Stimulated activated CD8-positive, alpha-beta memory T cell treated with anti-CD3 and anti-CD28 coated beads, Interleukin-12 subunit alpha, Interleukin-12 subunit beta, amount 100 ng/mL, for 4 hours (primary cell): ENCODE measurements around the gene DUSP15.

Experiments
- DNase-seq: peaks from one replicate; pipeline ENCODE4 v3.0.0-alpha.2; 2020; ENCODE audit warnings: low read depth

DUSP15 gene

DNA sequence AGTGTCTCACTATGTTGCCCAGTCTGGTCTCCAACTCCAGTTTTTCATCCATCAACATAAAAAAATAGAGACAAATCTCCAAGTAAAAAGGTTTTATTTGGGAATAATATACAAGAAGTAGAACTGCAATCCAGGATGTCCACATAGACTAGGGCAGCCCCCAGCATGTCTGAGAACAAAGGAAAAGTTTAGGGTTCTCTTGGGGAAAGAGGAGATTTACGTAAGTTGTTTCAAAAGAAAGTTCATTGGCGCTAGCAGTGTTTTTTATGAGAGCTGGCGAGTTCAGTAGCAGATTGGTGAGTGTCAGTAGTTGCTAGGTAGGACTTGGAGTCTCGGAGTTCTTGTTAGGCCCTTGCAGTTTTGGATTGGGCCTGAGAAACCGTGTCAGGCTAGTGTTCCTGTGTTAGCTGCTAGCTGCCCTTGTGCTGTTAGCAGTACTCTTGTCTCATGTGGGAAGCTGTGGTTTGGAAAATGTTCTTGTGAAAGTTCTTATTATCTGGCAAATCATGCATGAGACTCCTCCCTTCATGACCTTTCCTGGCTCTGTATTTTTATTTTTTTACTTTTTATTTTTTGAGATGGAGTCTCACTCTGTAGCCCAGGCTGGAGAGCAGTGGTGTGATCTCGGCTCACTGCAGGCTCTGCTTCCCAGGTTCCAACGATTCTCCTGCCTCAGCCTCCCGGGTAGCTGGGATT is 24.8 kb upstream of the DUSP15 start:
- DNase-seq = no peak

DNA sequence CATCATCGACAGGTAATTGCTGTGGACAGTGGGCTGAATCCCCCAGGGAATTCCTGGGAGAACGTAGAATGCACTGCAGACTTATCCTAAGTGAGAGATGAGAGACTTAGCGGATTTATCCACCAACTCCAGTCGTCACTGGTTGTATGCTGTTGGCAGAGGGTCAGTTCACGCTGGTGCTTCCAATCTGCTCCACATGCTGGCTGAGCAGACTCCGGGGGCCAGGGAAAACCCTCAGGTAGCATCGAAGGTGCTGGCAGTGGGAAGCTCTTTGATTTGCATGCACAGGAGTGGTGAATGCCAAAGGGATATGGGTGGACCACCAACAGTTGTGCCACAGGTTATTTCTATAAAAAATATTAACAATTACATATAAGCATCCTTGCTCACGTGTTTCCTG is 20.3 kb upstream of the DUSP15 start:
- DNase-seq = no peak

DNA sequence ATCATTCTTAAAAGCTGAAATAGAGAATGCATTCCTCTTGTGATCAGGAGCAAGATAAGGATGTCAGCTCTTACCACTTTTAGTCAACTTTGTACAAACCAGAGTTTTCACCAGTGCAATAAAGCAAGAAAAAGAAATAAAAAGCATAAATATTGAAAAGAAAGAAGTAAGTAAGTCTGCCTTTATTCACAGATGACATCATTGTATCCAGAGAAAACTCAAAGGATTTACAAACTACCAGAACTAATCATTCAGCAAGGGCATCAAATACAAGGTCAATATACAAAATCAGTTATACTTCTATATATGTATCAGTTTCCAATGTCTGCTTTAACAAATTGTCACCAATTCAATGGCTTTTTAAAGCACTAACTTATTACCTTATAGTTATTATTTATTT is 13.5 kb upstream of the DUSP15 start:
- DNase-seq = no peak

DNA sequence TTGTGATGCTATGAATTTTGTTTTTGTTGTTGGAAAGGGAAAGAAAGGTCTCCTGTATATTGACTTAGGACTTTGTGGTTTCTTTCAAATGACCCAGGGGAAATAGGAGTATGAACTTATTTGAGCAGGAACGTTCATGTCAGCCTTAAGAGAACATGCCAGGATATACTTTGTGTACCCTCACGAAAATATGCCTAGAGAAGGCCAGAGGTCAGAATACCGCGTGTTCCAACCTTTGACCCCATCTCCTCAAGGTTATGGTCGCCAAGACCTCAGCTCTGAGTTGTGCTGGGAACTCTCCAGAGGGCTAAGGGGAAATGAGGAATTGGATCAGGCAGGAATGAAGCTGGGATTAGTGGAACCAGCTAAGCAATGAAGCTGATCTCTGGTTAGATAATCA is 11.6 kb upstream of the DUSP15 start:
- no peak for DNase-seq

DNA sequence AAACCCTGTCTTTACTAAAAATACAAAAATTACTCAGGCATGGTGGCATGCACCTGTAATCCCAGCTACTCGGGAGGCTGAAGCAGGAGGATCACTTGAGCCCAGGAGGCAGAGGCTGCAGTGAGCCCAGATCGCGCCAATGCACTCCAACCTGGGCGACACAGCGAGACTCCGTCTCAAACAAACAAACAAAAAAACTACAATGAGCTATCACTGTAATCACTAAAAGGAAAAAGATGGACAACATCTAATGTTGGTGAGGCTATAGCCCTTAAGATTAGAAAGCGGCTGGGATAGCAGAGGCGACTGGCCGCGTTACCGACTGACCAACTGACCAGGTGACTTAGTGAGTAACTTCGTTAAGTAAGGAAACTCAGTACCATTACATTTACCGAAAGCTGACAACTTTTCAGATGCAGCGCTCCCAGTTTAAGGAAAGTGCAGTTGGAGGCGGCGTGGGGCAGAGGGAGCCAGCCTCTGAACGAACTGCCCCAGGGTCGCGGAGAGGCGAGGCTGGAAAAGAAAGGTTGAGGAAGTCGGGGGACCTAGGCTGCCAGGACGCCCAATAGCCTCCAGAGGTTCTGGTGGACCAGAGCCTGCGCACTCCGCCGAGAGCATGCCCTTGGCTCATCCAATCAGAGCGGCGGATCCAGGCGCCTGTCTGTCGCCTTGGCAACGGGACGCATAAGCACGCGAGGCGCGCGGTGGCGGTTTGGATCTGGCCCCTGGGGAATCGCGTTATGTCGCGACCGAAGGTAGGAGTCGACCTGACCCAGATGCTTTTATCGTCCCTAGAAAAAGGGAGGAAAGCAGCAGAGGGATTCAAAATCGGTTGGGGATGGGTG is 9.0 kb upstream of the DUSP15 start:
- DNase-seq = peak; percentile 66

DNA sequence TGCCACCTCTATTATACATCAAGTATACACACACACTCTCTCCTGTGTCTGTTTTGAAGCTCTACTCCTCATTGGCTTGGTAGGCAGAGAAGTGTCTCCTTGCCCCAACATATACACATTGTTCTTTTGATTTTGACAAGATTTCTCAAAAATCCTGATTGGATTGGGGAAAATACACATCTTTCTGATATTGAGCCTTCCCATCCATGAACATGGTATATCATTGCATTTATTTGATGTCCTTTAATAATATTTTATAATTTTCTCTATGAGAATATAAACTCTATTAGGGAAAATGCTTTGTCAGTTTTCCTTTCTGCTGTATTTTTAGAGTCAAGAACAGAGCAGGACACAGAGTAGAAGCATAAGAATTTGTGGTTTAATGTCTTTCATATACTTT is 7.4 kb upstream of the DUSP15 start:
- no peak for DNase-seq

DNA sequence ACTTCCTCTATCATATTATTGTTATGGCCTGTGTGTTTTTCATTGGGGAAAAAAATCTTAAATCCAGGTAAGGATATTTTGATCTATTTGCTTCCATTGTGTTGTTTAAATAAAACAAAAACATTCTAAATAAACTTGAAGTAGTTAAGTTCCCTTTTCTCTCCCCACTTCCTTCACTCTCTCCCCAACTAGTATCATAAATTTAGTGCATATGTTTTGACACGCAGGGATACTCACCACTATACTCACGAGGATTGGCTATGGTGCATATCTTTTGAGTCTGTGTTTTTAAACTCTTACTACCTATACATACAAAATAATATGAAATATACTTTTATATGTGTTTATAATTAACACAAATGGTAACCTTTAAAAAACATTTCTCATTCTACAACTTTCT is 5.3 kb upstream of the DUSP15 start:
- no peak for DNase-seq

DNA sequence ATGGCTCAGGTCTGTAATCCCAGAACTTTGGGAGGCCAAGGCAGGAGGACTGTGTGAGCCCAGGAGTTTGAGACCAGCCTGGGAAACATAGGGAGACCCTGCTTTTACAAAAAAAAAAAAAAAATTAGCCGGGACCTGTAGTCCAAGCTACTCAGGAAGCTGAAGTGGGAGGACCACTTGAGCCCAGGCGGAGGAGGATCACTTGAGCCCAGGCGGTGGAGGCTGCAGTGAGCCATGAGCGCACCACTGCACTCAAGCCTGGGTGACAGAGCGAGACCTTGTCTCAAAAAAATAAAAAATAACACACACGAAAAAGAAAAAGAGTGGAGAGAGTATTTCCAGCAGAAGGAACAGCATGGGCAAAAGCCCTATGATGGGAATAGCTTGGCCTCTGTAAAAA is 2.1 kb upstream of the DUSP15 start:
- no peak for DNase-seq

DNA sequence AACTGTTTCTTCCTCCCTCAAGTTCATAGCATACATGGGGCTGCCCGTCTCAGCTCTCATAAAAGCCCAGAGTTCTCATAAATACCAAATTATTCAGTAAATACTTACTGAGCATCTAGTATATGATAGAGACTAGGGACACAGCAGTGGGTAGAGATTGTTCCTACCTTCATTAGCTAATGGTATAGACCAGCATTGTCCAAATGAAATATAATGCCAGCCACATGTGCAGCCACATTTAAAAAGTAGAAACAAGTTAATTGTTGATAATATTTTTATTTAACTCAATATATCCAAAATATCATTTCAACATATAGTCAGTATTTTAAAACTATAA is 1.3 kb upstream of the DUSP15 start:
- DNase-seq = no peak

DNA sequence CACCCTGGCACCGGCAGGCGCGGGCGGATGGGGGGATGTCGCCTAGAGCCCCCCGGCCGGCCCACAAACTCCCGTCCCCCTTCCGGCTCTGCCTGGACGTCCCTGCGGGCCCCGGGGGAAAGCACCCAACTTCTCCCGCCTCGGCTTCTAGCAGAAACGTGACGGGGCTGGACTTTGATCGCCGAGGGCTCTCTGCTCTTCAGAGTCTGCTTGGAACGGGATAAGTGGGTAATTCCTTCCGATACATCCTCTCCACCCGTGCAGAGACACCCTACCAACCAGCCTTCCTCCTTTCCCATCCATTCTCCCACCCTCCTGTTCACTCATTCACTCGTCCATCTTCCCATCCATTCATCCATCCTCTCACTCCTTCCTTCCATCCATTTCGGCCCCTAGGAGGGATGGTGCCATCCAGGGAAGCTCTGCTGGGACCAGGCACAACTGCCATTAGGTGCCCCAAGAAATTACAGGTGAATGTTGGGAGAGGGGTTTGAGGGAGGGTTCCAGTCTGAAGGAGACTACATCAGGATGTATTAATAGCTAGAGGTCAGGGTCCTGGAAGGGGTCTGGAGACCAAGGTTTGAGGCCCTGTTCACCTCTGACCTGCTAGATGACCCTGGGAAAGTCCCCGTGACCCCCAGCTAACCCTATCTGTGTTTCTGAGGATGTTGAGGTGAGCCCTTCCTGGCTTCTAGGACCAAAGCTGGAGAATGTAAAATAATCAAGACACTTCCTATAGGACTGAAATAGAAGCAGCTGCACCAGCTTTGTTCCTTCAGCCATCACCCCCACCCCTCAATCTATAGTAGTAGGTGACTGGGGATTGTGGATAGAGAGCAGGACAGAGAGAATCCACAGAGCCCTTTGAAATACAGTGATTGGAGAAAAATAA is 645 bp upstream of the DUSP15 start:
- no peak for DNase-seq

DNA sequence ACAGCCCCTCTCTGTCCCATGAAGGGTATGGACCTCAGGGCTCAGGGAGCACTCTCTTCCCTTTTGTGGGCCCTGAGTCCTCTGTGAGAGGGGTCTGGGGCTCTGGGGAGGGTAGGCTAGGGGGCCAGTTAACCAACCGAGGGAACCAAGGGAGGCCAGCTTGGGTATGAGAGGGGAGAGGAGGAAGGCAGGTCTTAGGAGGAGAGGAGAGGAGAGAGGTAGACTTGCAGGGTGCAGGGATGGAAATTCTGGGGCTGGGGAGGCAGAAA is 720 bp downstream of the DUSP15 start:
- DNase-seq = no peak

DNA sequence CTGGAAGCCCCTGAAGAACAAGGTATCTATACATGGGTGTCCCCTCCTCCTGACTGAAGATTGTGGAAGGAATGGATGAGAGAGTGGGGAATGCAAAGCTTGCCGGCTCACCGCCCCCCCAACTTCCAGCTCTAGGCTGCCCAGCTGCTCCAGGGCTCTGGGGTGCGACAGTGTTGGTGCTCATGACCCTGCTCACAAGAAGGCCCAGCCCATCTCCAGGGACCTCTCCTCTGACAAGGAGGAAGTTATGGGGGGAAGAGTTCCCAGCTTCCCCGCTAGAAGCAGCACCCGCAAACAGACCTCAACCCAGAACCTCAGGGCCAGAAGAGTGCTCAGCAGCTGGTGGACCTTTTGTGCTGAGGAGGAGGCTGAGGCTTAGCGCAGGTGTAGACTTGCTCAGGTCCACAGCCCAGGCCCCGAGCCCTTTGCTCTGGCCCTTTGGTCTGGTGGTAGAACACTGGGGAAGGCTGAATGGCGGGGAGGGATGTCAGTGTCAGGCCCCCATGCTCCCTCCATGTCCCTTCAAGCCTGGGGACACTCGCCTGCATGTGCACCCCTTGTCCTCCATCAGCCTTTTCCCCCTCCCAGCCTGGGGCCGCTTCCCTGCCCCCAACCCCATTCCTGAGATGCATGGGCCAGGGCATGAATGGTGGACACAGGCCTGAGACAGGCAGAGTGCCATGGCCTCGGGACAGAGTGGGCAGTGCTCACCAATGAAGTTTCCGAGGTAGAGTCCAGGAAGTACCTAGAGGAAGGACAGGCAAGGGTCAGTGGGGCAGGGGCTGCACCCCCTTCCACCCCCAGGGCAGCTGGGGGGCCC is 1.3 kb downstream of the DUSP15 start:
- no peak for DNase-seq

DNA sequence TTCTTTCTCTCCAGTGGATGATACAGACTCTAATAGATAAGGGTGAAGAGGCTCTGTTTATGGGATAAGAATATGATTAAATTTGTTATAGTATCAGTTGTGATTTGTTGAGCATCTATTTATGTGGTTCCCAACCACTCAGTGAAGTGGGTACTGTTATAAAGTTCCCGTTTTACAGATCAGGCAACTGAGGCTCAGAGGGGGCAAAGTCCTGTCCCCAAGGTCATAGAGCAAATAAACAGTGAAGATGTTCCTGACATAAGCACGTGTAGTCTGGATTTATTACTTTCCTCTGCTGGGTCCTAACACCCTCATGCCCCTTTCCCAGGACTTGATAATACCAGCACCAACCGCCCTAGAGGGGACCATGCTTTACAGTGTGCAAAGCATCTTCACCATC is 4.1 kb downstream of the DUSP15 start:
- DNase-seq = no peak

DNA sequence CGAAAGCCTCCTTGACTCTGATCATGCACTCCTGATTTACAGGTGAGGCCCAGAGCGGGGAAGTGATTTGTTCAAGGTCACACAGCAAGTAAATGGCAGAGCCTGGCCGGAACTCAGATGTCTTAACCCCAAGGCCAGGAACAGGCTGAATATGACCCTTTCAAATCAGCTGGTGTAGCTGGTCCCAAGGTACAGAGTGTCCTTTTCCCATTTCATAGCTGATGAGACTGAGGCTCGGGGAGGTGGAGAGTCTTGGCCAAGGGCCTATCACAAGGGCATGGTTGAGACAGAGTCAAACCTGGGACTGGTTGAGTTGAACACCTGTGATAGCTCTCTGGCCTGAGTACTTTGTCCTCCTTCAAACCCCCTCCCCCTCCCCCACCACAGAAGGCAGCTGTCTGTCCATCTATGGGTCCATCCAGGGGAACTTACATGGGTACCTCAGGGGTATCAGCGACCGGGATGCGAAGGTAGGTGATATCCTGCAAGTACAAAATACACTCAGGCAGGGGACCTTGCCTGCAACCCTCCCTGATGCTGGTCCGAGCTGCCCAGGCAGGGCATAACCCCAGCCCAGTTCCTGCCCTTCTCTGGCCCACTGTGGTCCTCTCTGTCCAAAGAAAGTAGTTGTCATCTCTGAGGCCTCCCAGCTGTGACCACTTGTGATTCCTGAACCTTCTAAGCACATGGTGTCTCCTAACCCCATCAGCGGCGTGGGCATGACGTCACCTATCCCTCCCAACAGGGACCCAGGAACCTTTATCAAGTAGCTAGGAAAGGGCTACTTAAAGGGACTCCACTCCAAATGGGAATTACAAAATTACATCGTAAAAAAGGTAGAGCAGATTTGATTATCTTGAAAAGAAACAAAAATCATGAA is 5.6 kb downstream of the DUSP15 start:
- DNase-seq = no peak

DNA sequence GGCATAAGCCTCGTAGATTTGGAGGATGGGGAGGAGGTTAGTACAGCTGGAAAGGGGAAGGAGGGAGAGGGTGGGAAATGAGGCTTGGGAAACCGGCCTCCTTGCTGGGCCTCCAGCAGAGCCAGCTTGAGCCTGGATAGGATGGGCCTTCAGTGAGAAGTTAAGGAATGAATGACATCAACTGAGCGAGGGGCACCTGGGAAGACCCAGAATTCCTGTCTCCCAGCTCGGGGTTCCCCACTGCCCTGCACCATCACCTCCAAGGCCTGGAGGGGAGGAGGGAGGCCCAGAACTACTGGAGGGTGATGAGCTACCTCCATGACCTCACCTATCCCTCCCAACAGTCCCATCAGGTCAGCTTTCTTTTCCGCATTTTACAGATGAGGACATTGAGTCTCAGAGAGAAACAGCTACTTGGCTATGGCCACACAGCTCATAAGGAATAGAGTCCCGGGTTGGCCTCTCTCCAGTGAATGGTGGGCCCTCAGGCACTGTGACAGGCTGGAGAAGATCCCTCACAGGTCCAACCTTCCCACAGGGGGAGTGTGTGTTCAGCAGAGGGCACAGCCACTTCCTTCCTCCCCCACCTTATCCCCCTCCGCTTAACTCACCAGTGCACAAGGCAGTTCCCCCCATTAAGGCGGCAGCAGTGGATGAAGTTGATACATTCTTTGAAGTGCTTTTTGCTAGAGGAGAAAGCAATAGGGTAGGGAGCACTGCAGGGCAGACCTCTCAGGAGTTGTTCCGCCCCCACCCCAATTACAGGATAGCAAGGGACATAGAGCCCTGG is 6.8 kb downstream of the DUSP15 start:
- no peak for DNase-seq

DNA sequence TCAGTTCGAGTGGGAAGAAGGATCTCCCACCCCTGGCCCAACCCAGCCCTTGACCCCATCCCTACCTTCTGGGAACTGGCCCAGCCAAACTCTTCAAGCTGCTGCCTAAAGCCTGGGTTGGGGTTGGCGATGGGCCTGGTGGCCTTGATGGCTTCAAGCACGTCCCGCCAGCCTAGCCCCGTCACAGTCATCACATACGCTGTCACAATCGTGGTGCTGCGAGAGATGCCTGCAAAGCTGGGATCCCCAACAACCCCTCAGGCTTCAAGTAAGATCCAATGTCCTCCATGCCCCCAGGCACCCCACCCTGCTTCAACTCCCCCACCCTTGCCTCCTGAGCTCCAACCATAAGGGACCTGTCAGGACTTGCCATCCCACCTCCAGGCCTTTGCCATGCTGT is 7.8 kb downstream of the DUSP15 start:
- no peak for DNase-seq

DNA sequence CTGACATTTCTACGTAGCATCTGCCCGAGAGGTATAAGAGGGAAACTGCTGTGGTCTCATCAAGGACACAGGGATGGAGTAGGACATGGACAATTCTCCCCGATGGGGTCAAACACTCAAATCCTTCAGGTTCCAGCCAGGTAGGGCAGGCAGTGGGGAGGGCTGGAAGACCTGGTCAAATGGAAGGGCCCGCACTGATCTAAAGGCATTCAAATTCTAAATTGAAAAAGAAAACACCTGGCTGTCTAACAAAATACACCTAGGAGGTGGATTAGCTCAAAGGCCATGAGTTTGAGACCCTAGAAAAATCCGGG is 8.2 kb downstream of the DUSP15 start:
- DNase-seq = no peak

DNA sequence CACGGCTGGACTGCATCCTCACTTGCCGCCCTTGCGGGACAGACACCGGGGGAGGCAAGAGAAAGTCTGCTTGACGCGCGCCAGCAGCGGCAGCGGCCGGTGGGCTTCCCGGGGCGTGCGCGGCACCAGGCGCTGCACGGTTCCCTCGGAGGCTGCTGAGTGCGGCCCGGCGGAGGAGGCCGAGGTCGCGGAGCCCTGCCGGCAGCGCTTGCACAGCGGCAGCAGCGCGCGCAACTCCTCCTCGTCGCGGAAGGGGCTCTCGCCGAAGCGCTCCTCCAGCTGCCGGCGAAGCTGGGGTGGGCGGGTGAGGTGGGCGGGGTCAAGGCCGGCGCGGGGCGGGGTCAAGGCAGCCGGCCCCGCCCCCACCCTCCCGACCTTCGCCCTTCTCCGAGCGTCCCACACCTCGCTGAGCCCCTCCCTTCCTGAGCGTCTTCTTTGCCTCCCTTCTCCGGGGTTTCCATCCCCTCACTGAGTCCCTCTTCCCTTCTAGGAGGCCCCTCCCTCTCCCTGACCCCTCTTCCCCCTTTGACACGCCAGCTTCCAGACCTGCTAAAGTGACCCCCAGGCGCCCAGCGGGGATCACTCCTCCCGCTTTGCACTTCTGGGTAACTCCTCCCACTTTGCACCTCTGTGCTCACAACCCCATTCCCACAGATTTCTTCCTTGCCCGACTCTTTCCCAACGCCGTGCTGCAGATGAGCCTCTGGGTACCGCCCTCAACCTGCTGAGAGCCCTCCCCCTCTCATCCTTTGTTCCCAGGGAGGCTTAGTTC is 8.8 kb downstream of the DUSP15 start:
- peak; percentile 50 for DNase-seq

DNA sequence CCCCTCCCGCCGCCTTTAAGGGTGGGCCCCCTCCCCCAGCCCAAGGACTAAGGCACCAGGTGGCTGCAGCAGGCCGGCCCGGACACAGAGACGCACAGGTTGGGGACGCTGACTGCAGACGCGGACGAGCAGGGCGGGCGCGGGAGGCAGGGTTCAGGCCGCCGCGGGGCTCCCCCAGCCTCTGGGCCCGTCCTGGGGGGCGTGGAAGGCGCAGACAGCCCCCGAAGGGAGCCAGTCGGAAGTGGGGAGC is 9.3 kb downstream of the DUSP15 start:
- DNase-seq = no peak
